GM19468 (cell line): ENCODE results near the gene RNASE12.
"Not testable (repeated sequence)": the region's sequence is repeated elsewhere in the genome, so short reads cannot be mapped to it uniquely, and the experiment has no call there.

Experiments
- ATAC-seq: cut with Tn5 transposase; IDR thresholded peaks from one replicate; pipeline ENCODE4 v1.9.1; 2021; ENCODE audit warnings: mild to moderate bottlenecking, moderate library complexity, moderate number of reproducible peaks; ENCODE audit not compliant: unreplicated experiment; ENCODE audit errors: extremely low read depth

RNASE12 gene

GRCh38 chr14:20583908-20584307 lies 7.3 kb downstream of the RNASE12 start:
- ATAC-seq: no peak

- no peak for ATAC-seq
Observed at GRCh38 chr14:20583142-20583541, 8.0 kb downstream of the RNASE12 start.

- no peak for ATAC-seq
Observed at GRCh38 chr14:20580242-20580641, 10.9 kb downstream of the RNASE12 start.

GRCh38 chr14:20578784-20579502 lies 12.2 kb downstream of the RNASE12 start:
- no peak for ATAC-seq

- no peak for ATAC-seq
Observed at GRCh38 chr14:20578325-20578724, 12.9 kb downstream of the RNASE12 start.

GRCh38 chr14:20572382-20572990 lies 18.7 kb downstream of the RNASE12 start:
- not testable (repeated sequence) for ATAC-seq

GRCh38 chr14:20570720-20571119 lies 20.5 kb downstream of the RNASE12 start:
- ATAC-seq: not testable (repeated sequence)

- not testable (repeated sequence) for ATAC-seq
Observed at GRCh38 chr14:20569865-20570264, 21.3 kb downstream of the RNASE12 start.

GRCh38 chr14:20569066-20569465 lies 22.1 kb downstream of the RNASE12 start:
- no peak for ATAC-seq

- no peak for ATAC-seq
Observed at GRCh38 chr14:20568393-20568792, 22.8 kb downstream of the RNASE12 start.

GRCh38 chr14:20567199-20567598 lies 24.0 kb downstream of the RNASE12 start:
- ATAC-seq: not testable (repeated sequence)

GRCh38 chr14:20564501-20564997 lies 26.6 kb downstream of the RNASE12 start:
- no peak for ATAC-seq

- no peak for ATAC-seq
Observed at GRCh38 chr14:20563971-20564370, 27.2 kb downstream of the RNASE12 start.

GRCh38 chr14:20560961-20561360 lies 30.2 kb downstream of the RNASE12 start, which contains the start of gene RNASE9:
RNASE9 (minus strand) TSS chr14:20561047.
- no peak for ATAC-seq

- ATAC-seq: no peak
Observed at GRCh38 chr14:20559461-20559904, 31.7 kb downstream of the RNASE12 start.

- no peak for ATAC-seq
Observed at GRCh38 chr14:20557212-20557542, 34.0 kb downstream of the RNASE12 start.

- no peak for ATAC-seq
Observed at GRCh38 chr14:20556500-20557211, 34.5 kb downstream of the RNASE12 start.

GRCh38 chr14:20555845-20556244 lies 35.3 kb downstream of the RNASE12 start:
- no peak for ATAC-seq

GRCh38 chr14:20553024-20553423 lies 38.2 kb downstream of the RNASE12 start:
- no peak for ATAC-seq

GRCh38 chr14:20551606-20552005 lies 39.6 kb downstream of the RNASE12 start:
- no peak for ATAC-seq

- no peak for ATAC-seq
Observed at GRCh38 chr14:20550926-20551325, 40.2 kb downstream of the RNASE12 start.
